ENCODE results near the gene HRK.

The HRK gene

GRCh38 chr12:116864371-116865160 lies 16.7 kb downstream of the HRK start:
- DNase-seq = no peak

- DNase-seq = no peak
These were observed 17.9 kb downstream of the HRK start for GRCh38 chr12:116863275-116863767.

GRCh38 chr12:116862167-116862566 lies 19.1 kb downstream of the HRK start:
- DNase-seq = no peak

- no peak for DNase-seq
These were observed 19.9 kb downstream of the HRK start for GRCh38 chr12:116861320-116861719.

- no peak for DNase-seq
These were observed 21.0 kb downstream of the HRK start for GRCh38 chr12:116860263-116860662.

DNA sequence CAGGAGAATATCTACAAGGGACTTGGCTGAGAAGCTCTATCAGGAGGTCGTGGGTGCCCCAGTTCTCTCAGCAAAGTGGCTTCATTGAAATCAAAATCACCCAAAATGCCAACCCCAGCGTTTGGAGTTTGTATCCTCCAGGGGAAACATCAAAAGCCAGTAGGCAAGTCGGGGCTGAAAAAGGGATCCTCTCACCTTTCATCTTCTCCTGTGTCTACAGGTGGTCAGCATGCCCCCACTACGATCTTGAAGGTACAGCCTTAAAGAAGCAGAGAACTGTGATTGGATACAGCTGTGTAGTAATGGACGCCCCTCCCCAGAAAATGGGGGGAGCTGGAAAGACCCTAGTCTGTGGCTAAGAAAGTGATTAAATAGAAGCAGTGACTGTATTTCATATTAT lies 22.2 kb downstream of the HRK start:
- DNase-seq = no peak

GRCh38 chr12:116856729-116857128 lies 24.5 kb downstream of the HRK start:
- no peak for DNase-seq

DNA sequence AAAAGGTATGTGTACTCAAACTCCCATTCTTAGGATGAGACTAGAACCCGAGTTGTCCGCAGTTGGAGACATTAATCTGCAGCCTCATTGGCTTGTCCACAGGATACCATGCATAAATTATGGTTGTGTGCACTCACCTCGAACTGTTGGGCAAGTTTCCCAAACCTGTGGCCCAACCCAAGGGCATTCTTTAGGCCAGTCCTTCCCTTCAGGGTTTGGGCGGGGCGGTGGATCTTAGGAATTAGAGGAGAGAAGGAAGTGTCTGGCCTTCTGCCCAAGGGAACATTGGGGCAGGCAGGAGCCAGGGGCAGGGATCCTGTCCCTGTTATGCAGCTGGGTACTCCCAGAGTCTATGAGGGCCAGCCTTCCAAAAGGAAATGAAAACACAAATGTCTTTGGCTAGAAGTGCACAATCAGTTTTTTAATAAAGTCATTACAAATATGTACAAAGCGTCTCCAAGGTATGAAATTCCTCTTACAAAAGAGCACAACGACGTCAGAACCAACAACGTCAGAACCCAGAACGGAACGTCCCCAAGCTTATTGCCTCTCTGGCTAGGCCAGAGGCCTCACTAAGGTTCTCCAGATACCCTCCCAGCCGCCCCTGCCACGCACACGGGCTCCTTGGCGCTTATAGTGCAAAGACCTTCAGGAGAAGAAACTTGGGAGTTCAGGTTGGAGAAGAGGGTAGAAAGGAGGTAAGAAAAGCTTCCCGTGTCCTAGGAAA lies 25.3 kb downstream of the HRK start:
- DNase-seq = no peak

GRCh38 chr12:116853507-116853906 lies 27.7 kb downstream of the HRK start:
- DNase-seq = no peak

- no peak for DNase-seq
These were observed 28.9 kb downstream of the HRK start for GRCh38 chr12:116852303-116852702.

- no peak for DNase-seq
These were observed 32.0 kb downstream of the HRK start for GRCh38 chr12:116849216-116849615.

DNA sequence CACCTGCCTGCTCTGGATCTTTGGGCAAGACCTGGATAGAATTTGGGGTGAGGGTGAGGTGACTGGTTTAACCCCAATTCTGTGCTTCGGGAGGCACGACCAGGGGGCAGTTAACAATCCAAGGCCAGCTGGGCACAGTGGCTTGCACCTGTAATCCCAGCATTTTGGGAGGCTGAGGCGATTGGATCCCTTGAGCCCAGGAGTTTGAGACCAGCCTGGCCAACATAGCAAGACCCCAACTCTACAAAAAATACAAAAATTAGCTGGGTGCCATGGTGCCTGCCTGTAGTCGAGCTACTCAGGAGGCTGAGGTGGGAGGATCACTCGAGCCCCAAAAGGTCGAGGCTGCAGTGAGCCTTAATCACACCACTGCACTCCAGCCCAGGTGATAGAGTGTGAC lies 38.2 kb downstream of the HRK start:
- no peak for DNase-seq

- no peak for DNase-seq
These were observed 41.9 kb downstream of the HRK start for GRCh38 chr12:116839287-116839830.

DNA sequence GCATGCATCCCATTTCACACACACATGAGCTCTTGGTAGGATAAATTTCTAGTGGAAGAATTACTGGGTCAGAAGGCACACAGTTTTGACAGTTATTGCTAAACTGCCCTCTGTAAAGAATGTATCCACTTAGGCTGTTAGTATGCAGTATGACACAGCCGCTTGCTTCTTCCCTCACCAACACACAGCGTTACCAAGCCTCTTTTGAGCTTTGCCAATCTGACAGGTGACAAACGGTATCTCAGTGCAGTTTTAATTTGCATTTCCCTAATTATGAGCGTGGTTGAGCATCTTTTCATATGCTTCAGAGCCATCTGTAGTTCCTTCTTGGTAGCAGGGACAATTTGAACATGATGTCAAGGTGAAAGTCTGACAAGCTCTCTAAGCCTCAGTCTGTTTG lies 42.9 kb downstream of the HRK start:
- DNase-seq = no peak

- no peak for DNase-seq
These were observed 44.1 kb downstream of the HRK start for GRCh38 chr12:116837097-116837496.

DNA sequence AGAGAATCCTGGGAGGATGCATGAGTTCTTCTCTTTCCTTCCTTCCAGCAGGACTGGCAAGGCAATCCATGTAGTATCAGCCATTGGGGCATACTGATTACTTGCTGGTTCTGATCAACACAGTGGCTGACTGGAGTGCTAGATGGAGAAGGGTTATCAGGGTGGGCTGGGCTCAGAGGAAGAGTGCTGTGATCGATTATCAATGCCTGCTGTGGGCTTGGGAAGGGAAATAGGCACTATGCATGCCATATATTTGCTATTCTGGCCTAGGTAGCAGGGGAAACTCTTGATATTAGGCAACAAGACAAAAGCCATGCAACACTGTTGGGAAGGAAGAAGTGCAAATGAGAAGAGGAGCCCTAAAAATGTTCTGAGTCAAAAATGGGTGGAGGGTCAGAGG lies 45.8 kb downstream of the HRK start:
- DNase-seq = no peak

- DNase-seq = no peak
These were observed 47.8 kb downstream of the HRK start for GRCh38 chr12:116833474-116833873.

GRCh38 chr12:116832353-116832752 lies 48.9 kb downstream of the HRK start:
- DNase-seq = no peak

GRCh38 chr12:116827432-116827831 lies 53.8 kb downstream of the HRK start:
- no peak for DNase-seq

DNA sequence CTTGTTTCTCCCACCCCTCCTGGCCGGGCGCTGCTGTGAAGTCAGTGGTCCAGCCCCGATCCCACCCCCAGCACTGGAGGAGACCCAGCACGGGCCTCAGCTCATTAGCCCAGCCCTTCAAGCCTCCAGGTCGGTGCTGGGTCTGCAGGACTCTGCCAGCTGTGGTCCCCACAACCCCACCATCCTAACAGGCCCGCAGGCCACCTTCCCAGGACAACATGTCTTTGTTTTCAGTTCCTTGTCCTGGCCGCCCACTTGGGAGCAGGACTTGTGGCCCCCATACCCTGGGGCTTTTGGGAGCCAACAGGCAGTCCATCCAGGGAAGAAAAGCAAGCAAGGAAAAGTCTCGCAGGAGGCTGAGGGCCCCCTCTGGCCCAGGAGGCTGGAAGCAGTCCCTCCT lies 60.0 kb downstream of the HRK start:
- no peak for DNase-seq

GRCh38 chr12:116820064-116820656 lies 61.1 kb downstream of the HRK start:
- no peak for DNase-seq

- peak; percentile 79 for DNase-seq
These were observed 62.1 kb downstream of the HRK start for GRCh38 chr12:116818948-116819832.

Data from NK-92 treated with Interleukin-12 subunit alpha and Interleukin-12 subunit beta, amount 100 ng/mL, for 24 hours (cell line).